Measurements from ENCODE around the gene LUM.

GRCh38 chr12:91073426-91073825 lies 37.9 kb downstream of the LUM start:
- no peak for TF ChIP-seq POLR2A (IDR thresholded peaks at IDR 0.05)
- TF ChIP-seq, protein P1, sequence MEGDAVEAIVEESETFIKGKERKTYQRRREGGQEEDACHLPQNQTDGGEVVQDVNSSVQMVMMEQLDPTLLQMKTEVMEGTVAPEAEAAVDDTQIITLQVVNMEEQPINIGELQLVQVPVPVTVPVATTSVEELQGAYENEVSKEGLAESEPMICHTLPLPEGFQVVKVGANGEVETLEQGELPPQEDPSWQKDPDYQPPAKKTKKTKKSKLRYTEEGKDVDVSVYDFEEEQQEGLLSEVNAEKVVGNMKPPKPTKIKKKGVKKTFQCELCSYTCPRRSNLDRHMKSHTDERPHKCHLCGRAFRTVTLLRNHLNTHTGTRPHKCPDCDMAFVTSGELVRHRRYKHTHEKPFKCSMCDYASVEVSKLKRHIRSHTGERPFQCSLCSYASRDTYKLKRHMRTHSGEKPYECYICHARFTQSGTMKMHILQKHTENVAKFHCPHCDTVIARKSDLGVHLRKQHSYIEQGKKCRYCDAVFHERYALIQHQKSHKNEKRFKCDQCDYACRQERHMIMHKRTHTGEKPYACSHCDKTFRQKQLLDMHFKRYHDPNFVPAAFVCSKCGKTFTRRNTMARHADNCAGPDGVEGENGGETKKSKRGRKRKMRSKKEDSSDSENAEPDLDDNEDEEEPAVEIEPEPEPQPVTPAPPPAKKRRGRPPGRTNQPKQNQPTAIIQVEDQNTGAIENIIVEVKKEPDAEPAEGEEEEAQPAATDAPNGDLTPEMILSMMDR (IDR thresholded peaks at IDR 0.05) = no peak

All from body of pancreas (tissue), 4 donors.